Heart left ventricle (tissue), 16 donors: ENCODE data around the gene SLC4A2. TPM values are rescaled to one million over a fixed set of nuclear protein-coding genes. Genes with fewer than 3 reads are reported as not detected.

Experiments used
- ATAC-seq, 4 donors: fragments of 200-7000 bp; cut with Tn5 transposase; one replicate each; pipeline ENCODE4 v1.9.1; 2020 to 2022; ENCODE audit warnings: moderate library complexity in 4 of 4, mild to moderate bottlenecking in 3 of 4, moderate number of reproducible peaks in 1 of 4
- DNase-seq, 5 donors: peaks; one replicate each; pipeline ENCODE4 v3.0.0-alpha.2; 2020
- H3K27ac ChIP-seq, 12 donors: fragments of 200-600 bp; sonication (generic) in 4 of 12; one replicate each; pipeline versions ENCODE4 v1.5.0 to v1.8.0; 2016 to 2022; ENCODE audit warnings: mild to moderate bottlenecking in 2 of 12
- H3K27me3 ChIP-seq, 9 donors: fragments of 200-600 bp; sonication (generic) in 2 of 9; one replicate each; pipeline versions ENCODE4 v1.5.1 to v1.8.0; 2016 to 2022; ENCODE audit warnings: mild to moderate bottlenecking in 3 of 9
- H3K36me3 ChIP-seq, 9 donors: fragments of 200-600 bp; sonication (generic) in 2 of 9; one replicate each; pipeline versions ENCODE4 v1.5.0 to v1.8.0; 2018 to 2022; ENCODE audit warnings: mild to moderate bottlenecking in 2 of 9
- H3K4me1 ChIP-seq, 12 donors: fragments of 200-600 bp; sonication (generic) in 4 of 12; one replicate each; pipeline versions ENCODE4 v1.5.0 to v1.8.0; 2016 to 2022; ENCODE audit warnings: mild to moderate bottlenecking in 3 of 12
- H3K4me3 ChIP-seq, 12 donors: fragments of 200-600 bp; sonication (generic) in 4 of 12; one replicate each; pipeline versions ENCODE4 v1.5.0 to v1.8.0; 2017 to 2022; ENCODE audit warnings: mild to moderate bottlenecking in 9 of 12, moderate library complexity in 4 of 12
- H3K9me3 ChIP-seq, 12 donors: fragments of 200-600 bp; sonication (generic) in 4 of 12; one replicate each; pipeline versions ENCODE4 v1.5.0 to v1.8.0; 2016 to 2022; ENCODE audit warnings: mild to moderate bottlenecking in 1 of 12
- CTCF ChIP-seq, 12 donors: fragments of 200-600 bp; sonication (generic) in 4 of 12; IDR thresholded peaks; one replicate each; pipeline versions ENCODE4 v1.5.0 to v1.8.0; 2018 to 2022; ENCODE audit warnings: antibody characterized with exemption in 12 of 12, mild to moderate bottlenecking in 5 of 12
- POLR2A ChIP-seq, 2 donors: fragments of 450-650 bp; IDR thresholded peaks; one replicate each; pipeline ENCODE4 v1.6.1; 2017; ENCODE audit warnings: antibody characterized with exemption in 2 of 2, mild to moderate bottlenecking in 2 of 2, moderate library complexity in 2 of 2
- whole genome bisulfite sequencing, 4 donors: extraction: QIAGEN DNeasy Blood & Tissue Kit in 2 of 4; methylation state at CpG; one replicate each; pipeline versions ENCODE4 v1.1.5 to v1.1.7; 2013 to 2018; 5-methylcytosine and 5-hydroxymethylcytosine counted together
- intact Hi-C, 10 donors: fragments of 100-400 bp; cut with DNase I; formaldehyde crosslinking; loops; one replicate each; pipeline versions ENCODE4 v1.11.1 to v1.14.2; 2022
- polyA plus RNA-seq, 2 donors: library from polyadenylated mRNA; stranded (reverse); fragments of 200-250 nt; gene quantifications; one replicate each; pipeline ENCODE4 v1.2.3, GENCODE V29; 2013
- total RNA-seq, 9 donors: library from RNA; depleted of rRNA in 2 of 9; stranded (reverse); fragments of >200 nt in 2 of 9; fragmentation: NEBNext Ultra II Directional in 3 of 9; extraction: Animal tissue kit (Norgen Biotek cat#: 25700) in 3 of 9; gene quantifications; one replicate each; pipeline versions ENCODE4 v1.1.0 to v1.2.4, GENCODE V29; 2016 to 2023
- donor health status: ischemic (EF 13 %, LVEDD 7.1; RV severe dilation, severe dysfunction).
- donor health status: healthy with polysubstance abuse.
- donor health status: DM: no; HTN: yes; CAD: no.
- donor health status: DM: no; HTN: no; CAD: no.
- donor health status: ischemic (EF 25% LVEDD 6.9; RV normal size, moderate dysfunction).
- donor health status: ischemic (EF 25% LVEDD 5.7; RV mildly dilated, moderate dysfunction).
- donor health status: healthy.
- donor health status: DM: yes; HTN: yes; CAD: no.
- donor health status: ischemic (EF 35%, LVEDD 5.7; RV mildly dilated, moderate dysfunction).
- donor health status: nonischemic (EF 11% LVEDD 7.7; RV severe dilation, severe dysfunction).
- donor health status: DM: yes; HTN: yes; CAD: no.
- donor health status: PGD.
- donor health status: ischemic (EF 29% LVEDD 5.4; RV normal size, mild dysfunction).
- donor health status: nonischemic (EF 23%, LVEDD 6.1; RV moderate dilation, normal function).

The SLC4A2 gene
- total and polyA plus RNA-seq, 11 donors = 44.1 to 113 (median 68.3) TPM

- Histone ChIP-seq H3K27me3 (peaks cover 0 to 3% (median 0%) of the 10 kb centered on the region in 9 donors), H3K4me3 (no peak within 1 kb of the TSS), H3K4me1 (peaks cover 0 to 17% (median 9%) of the 10 kb centered on the region in 12 donors), H3K27ac (no peak within 1 kb of the TSS), H3K36me3 (peaks cover 0 to 24% (median 7%) of the 10 kb centered on the region in 9 donors), H3K9me3 (no peaks in the 10 kb centered on the region)
- WGBS, 4 donors = 72 to 79% (median 76%) methylated on average over 18 to 22 of the region's 22 CpGs
- DNase-seq (no peak), ATAC-seq (no peak)
- TF ChIP-seq CTCF (IDR thresholded peaks at IDR 0.05) (no peak), POLR2A (IDR thresholded peaks at IDR 0.05) (no peak)
- intact Hi-C loops = no loop called here
These were observed 11.2 kb upstream of the SLC4A2 start, which contains the start of gene ASIC3 for GRCh38 chr7:151047976-151048815. ASIC3 (plus strand) TSS chr7:151048531; CDS start chr7:151048886, 355 bp downstream.

- no peak for TF ChIP-seq POLR2A (IDR thresholded peaks at IDR 0.05)
- TF ChIP-seq CTCF (IDR thresholded peaks at IDR 0.05) = no peak
- no peak for DNase-seq
These were observed 10.4 kb upstream of the SLC4A2 start for GRCh38 chr7:151048911-151049463.

GRCh38 chr7:151051108-151051507 is 8.3 kb upstream of the SLC4A2 start:
- Histone ChIP-seq H3K36me3 (peaks cover 0 to 2% (median 0%) of the 10 kb centered on the region in 9 donors), H3K27me3 (peaks cover 0 to 3% (median 0%) of the 10 kb centered on the region in 9 donors), H3K4me1 (peaks cover 0 to 23% (median 9%) of the 10 kb centered on the region in 12 donors), H3K4me3 (peak overlapping the region in 7 of 12 donors; percentile 4 to 34 (median 29)), H3K27ac (no peak overlapping the region), H3K9me3 (no peaks in the 10 kb centered on the region)
- TF ChIP-seq POLR2A (IDR thresholded peaks at IDR 0.05) (no peak), CTCF (IDR thresholded peaks at IDR 0.05) (no peak)
- ATAC-seq (peak in 3 of 4 donors; percentile 51 to 78 (median 69)), DNase-seq (peak; percentile 55 to 84 (median 67))
- intact Hi-C loops = loop anchor here in 1 of 10 donors (10.0 kb wide), 1 partner anchor 174 kb away; the partner anchor contains the start of gene ABCF2
- 2 to 7% (median 3%) methylated on average over 38 to 50 of the region's 50 CpGs for WGBS, 4 donors

More at GRCh38 chr7:151048911-151049463, 10.4 kb upstream of the SLC4A2 start:
- H3K36me3 ChIP-seq = peaks cover 0 to 21% (median 7%) of the 10 kb centered on the region in 9 donors
- ATAC-seq = no peak
- H3K9me3 ChIP-seq = no peaks in the 10 kb centered on the region
- H3K27ac ChIP-seq = no peak overlapping the region
- H3K4me3 ChIP-seq = no peak overlapping the region
- WGBS, 4 donors = 90 to 93% (median 92%) methylated on average over 33 to 38 of the region's 38 CpGs
- H3K4me1 ChIP-seq = peaks cover 0 to 23% (median 9%) of the 10 kb centered on the region in 12 donors
- intact Hi-C loops = no loop called here
- peaks cover 0 to 3% (median 0%) of the 10 kb centered on the region in 9 donors for H3K27me3 ChIP-seq

- H3K27ac ChIP-seq = no peak overlapping the region
- TF ChIP-seq POLR2A (IDR thresholded peaks at IDR 0.05) = no peak
- TF ChIP-seq CTCF (IDR thresholded peaks at IDR 0.05) = no peak
- peaks cover 0 to 32% (median 14%) of the 10 kb centered on the region in 12 donors for H3K4me1 ChIP-seq
- ATAC-seq (no peak), DNase-seq (no peak)
- no peak overlapping the region for H3K4me3 ChIP-seq
- peaks cover 0 to 3% (median 0%) of the 10 kb centered on the region in 9 donors for H3K27me3 ChIP-seq
- H3K9me3 ChIP-seq = no peaks in the 10 kb centered on the region
- intact Hi-C loops = loop anchor here in 1 of 10 donors (10.0 kb wide), 1 partner anchor 172 kb away; the partner anchor contains the start of gene ABCF2
- WGBS, 4 donors = 58 to 76% (median 70%) methylated on average over 4 of the region's 4 CpGs
- no peaks in the 10 kb centered on the region for H3K36me3 ChIP-seq
These were observed 6.3 kb upstream of the SLC4A2 start for GRCh38 chr7:151053096-151053495.
